Erythroblast (primary cell): ENCODE results near the gene WDR70.

Experiments
- GATA1 ChIP-seq: IDR thresholded peaks from 2 replicates; pipeline ENCODE4 v1.6.1; 2011; ENCODE audit warnings: low read depth, mild to moderate bottlenecking, control low read depth, low read length, moderate library complexity
- POLR2A ChIP-seq: IDR thresholded peaks from 2 replicates; pipeline ENCODE4 v1.6.1; 2011; ENCODE audit warnings: mild to moderate bottlenecking, low read length

DNA sequence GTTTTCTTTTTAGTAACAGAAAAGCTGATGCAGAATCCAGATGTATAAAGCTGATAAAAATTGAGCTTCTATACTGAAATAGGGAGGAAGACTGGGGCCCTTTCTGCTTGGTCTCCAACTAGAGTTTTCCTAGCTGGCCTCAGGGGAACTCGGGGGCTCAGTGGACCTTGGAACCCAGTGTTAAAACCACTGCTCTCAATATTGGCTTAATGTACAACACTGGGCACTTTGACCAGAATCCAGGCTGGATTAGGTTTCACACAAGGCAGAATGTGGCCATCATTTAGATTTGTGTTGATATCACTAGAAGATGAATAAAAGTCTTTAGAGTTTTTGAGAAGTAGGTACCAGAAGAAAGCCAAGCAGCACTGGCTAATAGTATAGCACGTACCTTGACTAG lies 346.1 kb downstream of the WDR70 start:
- no peak for TF ChIP-seq POLR2A
- TF ChIP-seq GATA1 = no peak
